H54 (cell line): ENCODE measurements around the gene BEND7.

Experiments
- DNase-seq: peaks from one replicate; pipeline ENCODE4 v3.0.0; 2011; ENCODE audit warnings: low spot score, mixed read lengths; ENCODE audit not compliant: insufficient read length
- FAIRE-seq: peaks from 3 replicates; lab custom pipeline; 2011; peaks lifted over from hg19 to GRCh38; lab: Jason Lieb, UNC
- POLR2A ChIP-seq: IDR thresholded peaks from 2 replicates; pipeline ENCODE4 v1.6.1; 2011; ENCODE audit warnings: low read depth, mild to moderate bottlenecking, low read length

Gene BEND7

GRCh38 chr10:13536674-13537366 lies 8.0 kb upstream of the BEND7 start:
- peak; percentile 85 for FAIRE-seq
- peak; percentile 32 for DNase-seq
- no peak for TF ChIP-seq POLR2A

- DNase-seq (no peak), FAIRE-seq (no peak)
- no peak for TF ChIP-seq POLR2A
Observed at GRCh38 chr10:13535346-13535745, 6.5 kb upstream of the BEND7 start.

- peak; percentile 52 for FAIRE-seq
- no peak for TF ChIP-seq POLR2A
- no peak for DNase-seq
Observed at GRCh38 chr10:13529714-13529973, 830 bp upstream of the BEND7 start.

- no peak for TF ChIP-seq POLR2A
- DNase-seq, result peak; percentile 24
Observed at GRCh38 chr10:13528123-13528874, 515 bp downstream of the BEND7 start.

GRCh38 chr10:13527864-13528122 lies 1.0 kb downstream of the BEND7 start:
- no peak for DNase-seq
- no peak for TF ChIP-seq POLR2A
- FAIRE-seq, result no peak

More at GRCh38 chr10:13528123-13528874, 515 bp downstream of the BEND7 start:
- no peak for FAIRE-seq

GRCh38 chr10:13526948-13527863 lies 1.6 kb downstream of the BEND7 start:
- FAIRE-seq (peak; percentile 90), DNase-seq (peak; percentile 91)
- TF ChIP-seq POLR2A, result no peak

GRCh38 chr10:13525663-13526062 lies 3.2 kb downstream of the BEND7 start:
- TF ChIP-seq POLR2A, result no peak
- FAIRE-seq, result no peak
- no peak for DNase-seq

GRCh38 chr10:13521026-13521425 lies 7.8 kb downstream of the BEND7 start:
- no peak for DNase-seq
- TF ChIP-seq POLR2A, result no peak
- FAIRE-seq, result no peak

GRCh38 chr10:13520194-13520593 lies 8.6 kb downstream of the BEND7 start:
- DNase-seq (no peak), FAIRE-seq (no peak)
- no peak for TF ChIP-seq POLR2A

- no peak for DNase-seq
- no peak for TF ChIP-seq POLR2A
Observed at GRCh38 chr10:13518076-13518692, 10.6 kb downstream of the BEND7 start.

GRCh38 chr10:13517675-13518074 lies 11.1 kb downstream of the BEND7 start:
- FAIRE-seq (no peak), DNase-seq (no peak)
- no peak for TF ChIP-seq POLR2A

More at GRCh38 chr10:13518076-13518692, 10.6 kb downstream of the BEND7 start:
- FAIRE-seq, result no peak

GRCh38 chr10:13516176-13516575 lies 12.6 kb downstream of the BEND7 start:
- TF ChIP-seq POLR2A, result no peak
- DNase-seq, result no peak
- FAIRE-seq, result no peak

- DNase-seq (no peak), FAIRE-seq (no peak)
- TF ChIP-seq POLR2A, result no peak
Observed at GRCh38 chr10:13515467-13515866, 13.3 kb downstream of the BEND7 start.

- DNase-seq (no peak), FAIRE-seq (no peak)
- TF ChIP-seq POLR2A, result no peak
Observed at GRCh38 chr10:13514296-13514695, 14.5 kb downstream of the BEND7 start.
